HG03439 (cell line): ENCODE measurements around the gene C2orf81.
"Not testable (repeated sequence)": the region's sequence is repeated elsewhere in the genome, so short reads cannot be mapped to it uniquely, and the experiment has no call there.

Experiments
- ATAC-seq: cut with Tn5 transposase; IDR thresholded peaks from one replicate; pipeline ENCODE4 v1.9.1; 2021; ENCODE audit warnings: mild to moderate bottlenecking, moderate library complexity; ENCODE audit not compliant: unreplicated experiment

The C2orf81 gene

GRCh38 chr2:74444498-74445318 is 23.3 kb upstream of the C2orf81 start:
- no peak for ATAC-seq

DNA sequence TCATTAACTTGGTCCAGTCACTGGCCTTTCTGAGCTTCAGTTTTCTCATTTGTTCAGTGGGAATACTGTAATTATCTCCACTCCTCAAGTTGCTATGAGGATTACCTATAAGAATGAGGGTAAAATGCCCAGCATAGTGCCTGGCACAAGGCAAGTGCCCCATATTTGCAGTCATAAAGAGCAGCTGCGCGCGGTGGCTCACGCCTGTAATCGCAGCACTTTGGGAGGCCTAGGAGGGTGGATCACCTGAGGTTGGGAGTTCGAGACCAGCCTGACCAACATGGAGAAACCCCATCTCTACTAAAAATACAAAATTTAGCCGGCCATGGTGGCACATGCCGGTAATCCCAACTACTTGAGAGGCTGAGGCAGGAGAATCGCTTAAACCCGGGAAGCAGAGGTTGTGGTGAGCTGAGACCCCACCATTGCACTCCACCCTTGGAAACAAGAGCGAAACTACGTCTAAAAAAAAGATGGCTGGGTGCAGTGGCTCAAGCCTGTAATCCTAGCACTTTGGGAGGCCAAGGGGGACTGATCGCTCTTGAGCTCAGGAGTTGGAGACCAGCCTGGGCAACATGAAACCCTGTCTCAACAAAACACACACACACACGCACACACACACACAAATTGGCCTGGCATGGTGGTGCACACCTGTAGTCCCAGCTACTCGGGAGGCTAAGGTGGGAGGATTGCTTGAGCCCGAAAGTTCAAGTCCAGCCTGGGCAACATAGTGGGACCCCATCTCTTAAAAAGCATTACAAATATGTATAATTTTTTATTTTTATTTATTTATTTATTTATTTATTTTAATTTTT is 21.3 kb upstream of the C2orf81 start:
- ATAC-seq = not testable (repeated sequence)

GRCh38 chr2:74441690-74442482 is 20.5 kb upstream of the C2orf81 start, which contains the start of gene RTKN:
Gene RTKN (minus strand): TSS chr2:74441937. CDS start chr2:74441816, 121 bp downstream.
- no peak for ATAC-seq

DNA sequence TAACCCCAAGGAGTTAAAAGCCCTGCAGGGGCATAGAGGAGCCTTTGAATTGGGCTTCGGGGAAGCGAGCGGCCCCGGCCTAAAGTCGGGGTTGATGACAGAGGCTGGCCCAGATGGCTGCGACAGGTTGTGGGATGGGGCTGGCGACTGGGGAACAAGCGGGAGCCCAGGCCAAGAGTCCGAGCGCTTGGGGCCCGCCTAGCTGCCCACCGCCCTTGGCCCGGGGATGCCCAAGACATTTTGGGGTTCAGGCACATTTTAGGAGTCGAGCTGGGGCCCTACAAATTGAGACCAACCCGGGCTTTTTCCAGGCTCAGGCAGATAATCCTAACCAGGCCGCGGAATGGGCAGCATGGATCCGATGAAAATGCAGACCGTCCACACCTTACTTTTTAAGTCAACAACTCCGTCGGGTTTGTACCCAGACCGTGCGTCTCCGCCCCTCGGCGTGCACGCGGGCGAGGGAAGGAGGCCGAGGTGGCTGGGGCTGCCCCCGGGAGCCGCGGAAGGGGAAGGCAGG is 19.8 kb upstream of the C2orf81 start:
- ATAC-seq = no peak

GRCh38 chr2:74440378-74441169 is 19.2 kb upstream of the C2orf81 start:
- ATAC-seq = peak; percentile 59

- ATAC-seq = no peak
These were observed 18.5 kb upstream of the C2orf81 start for GRCh38 chr2:74439803-74440377.

GRCh38 chr2:74439373-74439772 is 18.0 kb upstream of the C2orf81 start:
- no peak for ATAC-seq

DNA sequence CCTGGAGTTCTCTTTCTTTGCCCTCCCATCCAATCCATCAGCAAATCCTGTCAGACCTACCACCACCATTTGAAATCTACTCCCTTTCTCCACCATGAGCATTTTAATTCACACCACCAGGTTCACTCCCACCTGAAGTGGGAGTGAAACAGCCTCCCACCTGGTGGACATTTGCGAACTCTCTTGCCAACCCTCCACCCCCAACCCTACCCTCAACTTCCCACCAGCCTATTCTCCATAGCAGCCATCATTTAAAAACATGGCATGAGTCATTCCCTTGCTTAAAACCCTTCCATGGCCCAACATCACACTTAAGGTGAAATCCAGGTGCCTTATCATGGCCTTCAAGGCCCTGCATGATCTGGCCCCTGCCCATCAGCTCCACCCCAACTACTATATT is 16.8 kb upstream of the C2orf81 start:
- no peak for ATAC-seq

GRCh38 chr2:74436848-74437695 is 15.7 kb upstream of the C2orf81 start:
- no peak for ATAC-seq

DNA sequence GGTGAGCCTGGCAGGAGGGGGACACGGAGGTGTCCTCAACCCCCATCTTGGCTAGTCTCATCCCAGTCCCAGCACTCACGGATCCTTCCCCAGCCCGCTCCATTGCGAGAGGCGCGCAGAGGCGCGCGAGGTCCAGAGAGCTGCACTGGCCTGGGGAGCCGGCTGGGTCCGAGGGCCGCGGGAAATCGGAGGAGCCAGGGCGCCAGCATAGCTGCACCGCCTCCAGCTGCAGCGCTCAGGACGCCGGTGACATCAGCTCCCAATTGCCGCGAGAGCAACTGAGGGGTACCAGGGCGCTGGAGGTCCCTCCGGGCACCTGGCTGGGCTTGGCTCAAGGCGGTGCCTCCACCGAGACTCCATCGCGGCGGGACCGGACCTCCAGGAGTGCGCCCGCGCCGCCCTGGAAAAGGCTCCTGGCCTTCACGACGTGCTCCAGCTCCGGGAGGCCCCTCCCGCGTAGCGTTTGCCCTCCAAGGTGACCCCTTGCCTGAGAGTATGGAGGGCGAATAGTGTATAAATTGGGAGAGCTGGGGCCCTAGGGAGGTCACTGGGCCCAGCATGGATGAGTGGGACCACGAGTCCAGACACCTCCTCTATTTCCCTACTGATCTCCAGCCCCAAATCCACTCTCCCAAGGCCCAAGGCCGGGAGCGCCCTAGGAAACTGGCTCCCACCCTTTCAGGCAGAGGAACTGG is 14.8 kb upstream of the C2orf81 start:
- no peak for ATAC-seq

DNA sequence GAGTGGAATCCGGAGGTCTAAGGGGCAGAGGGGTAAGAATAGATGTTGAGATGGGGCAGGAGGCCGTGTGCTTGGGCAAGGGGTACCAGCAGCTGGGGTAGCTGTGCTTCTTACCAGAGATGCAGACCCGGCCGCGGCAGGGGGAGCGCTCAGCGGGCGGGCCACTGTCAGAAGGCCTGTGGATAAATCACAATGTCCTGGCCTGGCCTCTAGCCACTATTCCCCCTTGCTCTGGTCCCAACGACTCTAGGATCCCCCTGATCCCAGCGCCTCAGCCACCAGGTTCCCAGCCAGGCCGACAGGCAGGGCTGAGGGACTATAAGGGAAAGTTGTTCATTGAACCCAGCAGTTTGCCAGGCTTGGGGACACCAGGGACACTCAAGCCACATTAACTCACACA is 9.1 kb upstream of the C2orf81 start:
- no peak for ATAC-seq

DNA sequence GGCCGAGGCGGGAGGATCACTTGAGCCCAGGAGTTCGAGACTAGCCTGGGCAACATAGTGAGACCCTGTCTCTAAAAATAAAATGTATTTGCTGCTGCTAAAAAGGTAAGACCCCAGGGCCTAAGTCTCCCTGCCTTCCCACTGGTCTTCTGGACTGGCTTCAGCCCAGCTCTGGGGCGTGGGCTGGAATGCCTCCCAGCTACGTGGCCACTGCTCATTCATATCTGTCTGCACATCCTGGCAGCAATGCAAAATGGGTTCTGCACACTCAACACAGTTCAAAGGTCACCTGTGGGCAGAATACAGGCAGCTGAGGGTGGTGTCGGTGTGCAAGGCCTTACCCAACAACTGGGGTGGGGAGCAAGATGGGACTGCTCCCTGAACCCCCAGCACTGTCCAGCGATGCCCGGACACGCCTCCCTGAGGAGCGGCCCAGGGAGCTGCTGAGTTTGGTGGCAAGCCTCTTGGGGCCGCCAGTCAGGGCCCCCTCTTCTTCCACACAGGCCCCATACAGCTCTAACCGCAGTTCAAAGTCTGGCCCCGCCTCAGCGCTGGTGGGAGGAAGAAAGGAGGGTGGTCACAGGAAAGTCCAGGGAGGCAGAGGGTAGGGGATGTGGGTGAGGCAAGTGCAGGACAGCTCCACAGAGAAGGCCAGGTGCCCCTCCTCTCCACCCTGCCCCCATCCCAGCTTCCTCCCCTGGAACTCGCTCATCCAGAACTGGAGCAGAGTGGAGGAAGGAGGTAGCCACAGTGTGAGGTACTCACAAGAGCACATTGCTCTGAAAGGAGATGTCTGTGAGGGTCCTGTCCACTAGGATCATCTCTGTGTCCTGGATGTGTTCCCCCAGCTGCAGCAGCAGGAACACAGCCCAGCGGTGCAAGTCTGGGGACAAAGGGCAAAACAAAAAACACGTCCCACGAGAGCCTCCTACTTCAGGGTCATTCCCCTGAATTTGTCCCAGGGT is 8.3 kb upstream of the C2orf81 start:
- no peak for ATAC-seq

- no peak for ATAC-seq
These were observed 7.3 kb upstream of the C2orf81 start for GRCh38 chr2:74428675-74429074.

DNA sequence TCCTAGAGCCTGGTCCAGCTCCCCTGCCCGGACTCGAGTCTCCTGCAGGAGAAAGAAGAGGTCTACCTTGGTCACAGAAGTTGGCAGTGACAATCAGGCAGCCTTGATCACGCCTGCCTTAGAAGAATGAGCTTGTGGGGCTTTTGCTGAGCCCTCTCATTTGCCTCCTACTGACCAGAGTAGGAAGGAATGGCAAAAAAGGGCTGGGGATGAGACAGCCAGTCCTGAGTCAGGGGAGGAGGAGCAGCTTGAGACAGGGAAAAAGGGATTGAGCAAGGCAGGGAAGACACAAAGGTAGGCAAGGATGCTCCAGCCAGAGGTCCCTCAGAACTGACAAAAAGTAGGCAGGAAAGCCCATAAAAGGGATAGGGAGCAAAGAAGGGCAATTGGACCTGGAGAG is 6.1 kb upstream of the C2orf81 start:
- ATAC-seq = no peak

DNA sequence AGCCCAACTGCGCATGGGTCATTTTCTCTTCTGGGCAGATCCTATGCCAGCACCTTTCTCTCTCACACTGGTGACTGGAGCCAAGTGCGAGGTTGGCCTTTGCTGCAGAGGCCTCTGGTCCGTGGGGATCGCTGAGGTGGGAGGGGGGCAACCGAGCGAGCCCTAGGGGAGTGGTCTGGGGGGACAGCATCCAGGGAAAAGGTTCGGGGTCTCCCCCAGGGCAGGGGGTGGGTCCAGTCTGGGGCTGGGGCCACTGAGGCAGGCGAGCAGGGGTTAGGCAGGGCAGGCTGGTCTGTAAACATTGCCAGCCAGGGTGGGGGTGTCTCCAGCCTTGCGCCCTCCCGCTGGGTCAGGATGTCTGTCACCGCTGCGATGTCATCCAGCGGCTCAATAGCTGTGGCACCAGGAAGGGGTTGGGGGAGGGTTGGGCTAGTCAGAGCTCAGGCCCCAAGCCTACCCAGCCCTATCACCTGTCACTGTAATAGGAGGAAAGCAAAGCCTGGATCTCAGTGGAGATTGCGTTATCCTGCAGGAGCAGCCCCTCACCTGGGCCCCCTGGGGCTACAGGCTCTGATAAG is 4.9 kb upstream of the C2orf81 start:
- no peak for ATAC-seq

- ATAC-seq = no peak
These were observed 4.1 kb upstream of the C2orf81 start for GRCh38 chr2:74425523-74425922.

DNA sequence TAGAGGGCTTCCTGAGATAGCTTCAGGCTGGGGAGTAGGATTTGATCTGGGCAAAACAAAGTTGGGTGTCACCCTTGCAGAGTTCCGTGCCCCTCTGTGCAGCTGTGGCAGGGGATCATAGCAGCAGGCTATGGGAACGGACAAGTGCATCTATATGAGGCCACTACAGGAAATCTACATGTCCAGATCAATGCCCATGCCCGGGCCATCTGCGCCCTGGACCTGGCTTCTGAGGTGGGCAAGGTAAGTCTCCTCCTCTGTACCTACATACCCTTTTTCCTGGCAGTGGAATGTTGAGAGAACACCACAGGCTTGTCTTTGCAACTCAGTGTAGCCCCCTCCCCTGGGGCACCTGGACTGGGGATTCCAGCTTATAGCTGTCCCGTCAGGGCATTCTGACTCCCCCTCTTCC is 3.6 kb upstream of the C2orf81 start:
- no peak for ATAC-seq
